Measurements from ENCODE around the gene SPARCL1. TPM values are rescaled to one million over a fixed set of nuclear protein-coding genes. Genes with fewer than 3 reads are reported as not detected.

SPARCL1 gene
- total and polyA plus RNA-seq, 10 of the 15 experiments (the other 5 are each of a cell fraction or from before 2014, with no cell fraction given) = 0.10 to 1.1 TPM; not detected in 8

DNA sequence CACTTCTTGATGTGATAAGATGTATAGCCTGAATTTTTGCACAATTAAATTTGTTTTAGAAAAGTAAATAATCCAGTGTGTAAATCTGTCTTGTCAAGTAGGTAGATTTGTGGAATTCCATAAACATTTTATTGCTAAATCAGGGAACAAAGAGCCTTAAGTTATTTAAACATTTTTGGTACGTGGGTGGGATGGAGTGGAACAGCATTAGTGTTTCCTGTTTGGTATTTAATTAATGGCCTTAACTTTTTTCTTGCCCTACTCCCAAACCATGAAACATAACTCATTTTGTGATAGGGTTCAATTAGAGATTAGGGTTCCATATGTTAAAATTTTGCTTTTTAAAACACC, 101.7 kb downstream of the SPARCL1 start:
- no peak overlapping the region for H3K27ac ChIP-seq (ENCODE audit: control insufficient read depth, insufficient read depth)
- SMC1A ChIA-PET (ENCODE audit: uncharacterized antibody, unreplicated experiment) = no interaction called here
- intact Hi-C loops (cut with micrococcal nuclease; ENCODE audit: unreplicated experiment) = loop anchor here (2.0 kb wide), 1 partner anchor 53 kb away; no protein-coding TSS in a partner anchor
- no peak for ATAC-seq
- H3K4me3 ChIP-seq = no peak overlapping the region
- no peak for TF ChIP-seq STAT3 (IDR thresholded peaks at IDR 0.05; ENCODE audit: low read depth, low read length)
- no peak for TF ChIP-seq RUNX3 (IDR thresholded peaks at IDR 0.05; ENCODE audit: low read length)
- no peak for TF ChIP-seq GABPA (IDR thresholded peaks at IDR 0.05; ENCODE audit: low read depth)
- TF ChIP-seq IRF4 (IDR thresholded peaks at IDR 0.05; ENCODE audit: low read depth, low read length) = no peak
- TF ChIP-seq RCOR1 (conservative IDR thresholded peaks at IDR 0.05; ENCODE audit: low read depth, low read length) = no peak
- no peak for TF ChIP-seq JUNB (IDR thresholded peaks at IDR 0.05)
- TF ChIP-seq, protein P1, sequence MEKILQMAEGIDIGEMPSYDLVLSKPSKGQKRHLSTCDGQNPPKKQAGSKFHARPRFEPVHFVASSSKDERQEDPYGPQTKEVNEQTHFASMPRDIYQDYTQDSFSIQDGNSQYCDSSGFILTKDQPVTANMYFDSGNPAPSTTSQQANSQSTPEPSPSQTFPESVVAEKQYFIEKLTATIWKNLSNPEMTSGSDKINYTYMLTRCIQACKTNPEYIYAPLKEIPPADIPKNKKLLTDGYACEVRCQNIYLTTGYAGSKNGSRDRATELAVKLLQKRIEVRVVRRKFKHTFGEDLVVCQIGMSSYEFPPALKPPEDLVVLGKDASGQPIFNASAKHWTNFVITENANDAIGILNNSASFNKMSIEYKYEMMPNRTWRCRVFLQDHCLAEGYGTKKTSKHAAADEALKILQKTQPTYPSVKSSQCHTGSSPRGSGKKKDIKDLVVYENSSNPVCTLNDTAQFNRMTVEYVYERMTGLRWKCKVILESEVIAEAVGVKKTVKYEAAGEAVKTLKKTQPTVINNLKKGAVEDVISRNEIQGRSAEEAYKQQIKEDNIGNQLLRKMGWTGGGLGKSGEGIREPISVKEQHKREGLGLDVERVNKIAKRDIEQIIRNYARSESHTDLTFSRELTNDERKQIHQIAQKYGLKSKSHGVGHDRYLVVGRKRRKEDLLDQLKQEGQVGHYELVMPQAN (conservative IDR thresholded peaks at IDR 0.05) = no peak
- TF ChIP-seq PAX8 (IDR thresholded peaks at IDR 0.05) = no peak
- TF ChIP-seq LARP7 (IDR thresholded peaks at IDR 0.05) = no peak
- no peak for TF ChIP-seq NR2C2 (IDR thresholded peaks at IDR 0.05; ENCODE audit: borderline replicate concordance, control insufficient read depth, insufficient read length, low read depth)
- TF ChIP-seq, protein P2, sequence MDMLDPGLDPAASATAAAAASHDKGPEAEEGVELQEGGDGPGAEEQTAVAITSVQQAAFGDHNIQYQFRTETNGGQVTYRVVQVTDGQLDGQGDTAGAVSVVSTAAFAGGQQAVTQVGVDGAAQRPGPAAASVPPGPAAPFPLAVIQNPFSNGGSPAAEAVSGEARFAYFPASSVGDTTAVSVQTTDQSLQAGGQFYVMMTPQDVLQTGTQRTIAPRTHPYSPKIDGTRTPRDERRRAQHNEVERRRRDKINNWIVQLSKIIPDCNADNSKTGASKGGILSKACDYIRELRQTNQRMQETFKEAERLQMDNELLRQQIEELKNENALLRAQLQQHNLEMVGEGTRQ (IDR thresholded peaks at IDR 0.05; ENCODE audit: borderline replicate concordance, low read depth, low read length) = no peak
- no peak for TF ChIP-seq SP1 (IDR thresholded peaks at IDR 0.05; ENCODE audit: low read depth, low read length)
- no peak for TF ChIP-seq POLR2A (IDR thresholded peaks at IDR 0.05; ENCODE audit: low read depth, low read length)
- TF ChIP-seq BMI1 (IDR thresholded peaks at IDR 0.05; ENCODE audit: borderline replicate concordance) = no peak
- no peak for TF ChIP-seq YBX1 (IDR thresholded peaks at IDR 0.05)
- peaks cover 26% of the 10 kb centered on the region for H3K79me2 ChIP-seq (ENCODE audit: control insufficient read depth, insufficient read depth, low read length)
- H3K36me3 ChIP-seq (ENCODE audit: control insufficient read depth in 2 of 2, insufficient read depth in 2 of 2, low read length in 1 of 2) = no peaks in the 10 kb centered on the region
- in situ Hi-C loops (cut with MboI) = no loop called here
- 96% methylated on average over 1 of the region's 1 CpG for WGBS (ENCODE audit: insufficient coverage, insufficient replicate concordance, low lambda C conversion rate, missing lambda C conversion rate)
- POLR2A ChIA-PET = interaction anchor here (1.0 kb wide), 1 partner anchor 35 kb away, joined by 3 read pairs; no protein-coding TSS in a partner anchor
- no peaks in the 10 kb centered on the region for H4K20me1 ChIP-seq (ENCODE audit: control insufficient read depth, insufficient read depth)
- H3K9ac ChIP-seq (ENCODE audit: control insufficient read depth, insufficient read depth, low read length) = no peak overlapping the region
- no peak overlapping the region for H2AFZ ChIP-seq (ENCODE audit: control insufficient read depth, low read depth, low read length)
- no peaks in the 10 kb centered on the region for H3K4me1 ChIP-seq (ENCODE audit: control insufficient read depth, insufficient read depth, low read length)
- H3K4me2 ChIP-seq (ENCODE audit: control insufficient read depth, insufficient read depth) = no peak overlapping the region
- no peaks in the 10 kb centered on the region for H3K27me3 ChIP-seq (replicated peaks in 1 of 2; ENCODE audit: control insufficient read depth in 2 of 2, insufficient read depth in 2 of 2, low read length in 1 of 2)
- DNase-seq (ENCODE audit: low read depth, low spot score) = no peak
- no TSS peak for BruUV-seq (replicated peaks)
- no peaks in the 10 kb centered on the region for H3K9me3 ChIP-seq (replicated peaks; ENCODE audit: control insufficient read depth, insufficient read depth, low read length)
- CTCF ChIA-PET = no interaction called here
- no peak for FAIRE-seq
- RAD21 ChIA-PET (ENCODE audit: unreplicated experiment) = interaction anchor here (0.5 kb wide), 1 partner anchor 191 kb away, joined by 3 read pairs; no protein-coding TSS in a partner anchor

Measured in GM12878 (cell line).